H1 (cell line): ENCODE results near the gene CDKN1A. TPM values are rescaled to one million over a fixed set of nuclear protein-coding genes. Genes with fewer than 3 reads are reported as not detected.
A peak's percentile ranks its signal among the peaks of the same experiment; 100 is the strongest.

Experiments
- CTCF ChIA-PET: fragments of 300-600 bp; sonication (Branson Sonifier 250); formaldehyde crosslinking; loops from one replicate; lab custom pipeline; 2021; ENCODE audit not compliant: partially characterized antibody; lab: Charles Lee
- POLR2A ChIA-PET: fragments of 300-600 bp; sonication (Branson Sonifier 250); formaldehyde crosslinking; loops from one replicate; lab custom pipeline; 2021; ENCODE audit warnings: inconsistent platforms; ENCODE audit not compliant: partially characterized antibody; lab: Charles Lee
- DNase-seq, 2 experiments: peaks; one replicate each; pipeline versions ENCODE4 v3.0.0 to v3.0.0-alpha.2; 2010 to 2022; ENCODE audit warnings: low spot score in 2 of 2, low read depth in 1 of 2, mixed read lengths in 1 of 2
- FAIRE-seq: peaks from 2 replicates; lab custom pipeline; 2011; peaks lifted over from hg19 to GRCh38; lab: Jason Lieb, UNC
- H2AFZ ChIP-seq: 2 replicates; pipeline ENCODE4 v1.8.1; 2012; ENCODE audit warnings: low read length, inconsistent platforms
- H2AK5ac ChIP-seq: 2 replicates; pipeline ENCODE4 v1.6.1; 2013; ENCODE audit warnings: low read depth, low read length
- H2BK120ac ChIP-seq: replicated peaks from 2 replicates; pipeline ENCODE3; 2013; ENCODE audit warnings: low read depth, low read length, inconsistent platforms
- H2BK12ac ChIP-seq: 2 replicates; pipeline ENCODE4 v1.6.1; 2013; ENCODE audit warnings: low read depth, low read length
- H2BK15ac ChIP-seq: 2 replicates; pipeline ENCODE4 v1.6.1; 2013; ENCODE audit warnings: low read length
- H2BK20ac ChIP-seq: 2 replicates; pipeline ENCODE4 v1.6.1; 2013; ENCODE audit warnings: low read length
- H2BK5ac ChIP-seq: 2 replicates; pipeline ENCODE4 v1.6.1; 2013; ENCODE audit warnings: low read depth, low read length
- H3K14ac ChIP-seq: 2 replicates; pipeline ENCODE4 v1.6.1; 2013; ENCODE audit warnings: inconsistent platforms; ENCODE audit not compliant: insufficient read length
- H3K18ac ChIP-seq: 2 replicates; pipeline ENCODE4 v1.6.1; 2013; ENCODE audit warnings: low read length; ENCODE audit errors: extremely low read depth
- H3K23ac ChIP-seq: 2 replicates; pipeline ENCODE4 v1.6.1; 2013; ENCODE audit warnings: inconsistent platforms; ENCODE audit not compliant: insufficient read length
- H3K23me2 ChIP-seq: 2 replicates; pipeline ENCODE4 v1.6.1; 2013; ENCODE audit warnings: low read depth, low read length
- H3K27ac ChIP-seq: 2 replicates; pipeline ENCODE4 v1.6.1; 2011; ENCODE audit warnings: low read depth, low read length, inconsistent platforms
- H3K27me3 ChIP-seq, 4 experiments: replicated peaks in 1 of 4; 1 replicate in 1 of 4; 2 replicates in 3 of 4; pipeline versions ENCODE4 v1.6.1 to v1.8.1; 2011 to 2013; ENCODE audit warnings: low read length in 3 of 4, mild to moderate bottlenecking in 3 of 4, inconsistent platforms in 2 of 4, mixed read lengths in 2 of 4, moderate library complexity in 1 of 4; ENCODE audit not compliant: control insufficient read depth in 3 of 4, insufficient read depth in 3 of 4; ENCODE audit errors: extremely low read depth in 1 of 4
- H3K36me3 ChIP-seq, 4 experiments: 2 replicates each; pipeline versions ENCODE4 v1.6.1 to v1.8.1; 2011 to 2013; ENCODE audit warnings: mild to moderate bottlenecking in 4 of 4, low read length in 3 of 4, moderate library complexity in 2 of 4, control low read depth in 1 of 4, inconsistent platforms in 1 of 4; ENCODE audit not compliant: insufficient read depth in 4 of 4, control insufficient read depth in 2 of 4
- H3K4ac ChIP-seq: replicated peaks from 2 replicates; pipeline ENCODE3; 2013; ENCODE audit warnings: low read length, low read depth, mixed read lengths, inconsistent platforms; ENCODE audit not compliant: insufficient read length
- H3K4me1 ChIP-seq, 4 experiments: replicated peaks in 1 of 4; 1 replicate in 1 of 4; 2 replicates in 3 of 4; pipeline versions ENCODE4 v1.6.1 to v1.8.1; 2011 to 2013; ENCODE audit warnings: low read length in 3 of 4, inconsistent platforms in 2 of 4, mixed read lengths in 1 of 4; ENCODE audit not compliant: insufficient read depth in 4 of 4, control insufficient read depth in 3 of 4
- H3K4me2 ChIP-seq, 2 experiments: 2 replicates each; pipeline versions ENCODE4 v1.6.1 to v1.8.1; 2011 to 2013; ENCODE audit warnings: low read depth in 2 of 2, low read length in 2 of 2, control low read depth in 1 of 2, inconsistent platforms in 1 of 2, mild to moderate bottlenecking in 1 of 2; ENCODE audit not compliant: insufficient read depth in 1 of 2
- H3K4me3 ChIP-seq, 4 experiments: fragments of 200-600, 300-600 bp in 1 of 4; sonication (generic), shearing (Covaris generic), sonication (Bioruptor Twin) in 1 of 4; 2 replicates each; pipeline versions ENCODE4 v1.5.1 to v1.8.1; 2011 to 2016; ENCODE audit warnings: low read length in 4 of 4, low read depth in 3 of 4, control low read depth in 2 of 4, inconsistent platforms in 2 of 4, mild to moderate bottlenecking in 2 of 4, mixed read lengths in 1 of 4, moderate library complexity in 1 of 4; ENCODE audit not compliant: insufficient read depth in 2 of 4; ENCODE audit errors: extremely low read depth in 1 of 4
- H3K56ac ChIP-seq: replicated peaks from 2 replicates; pipeline ENCODE3; 2013; ENCODE audit warnings: low read depth, mild to moderate bottlenecking, mixed read lengths, low read length, inconsistent platforms; ENCODE audit not compliant: insufficient read length
- H3K79me1 ChIP-seq: 2 replicates; pipeline ENCODE4 v1.6.1; 2013; ENCODE audit warnings: low read depth, low read length, control low read depth
- H3K79me2 ChIP-seq, 2 experiments: 2 replicates each; pipeline versions ENCODE4 v1.6.1 to v1.8.1; 2012 to 2013; ENCODE audit warnings: low read length in 2 of 2, mild to moderate bottlenecking in 2 of 2, inconsistent platforms in 1 of 2; ENCODE audit not compliant: insufficient read depth in 2 of 2, control insufficient read depth in 1 of 2
- H3K9ac ChIP-seq, 4 experiments: replicated peaks in 1 of 4; 1 replicate in 1 of 4; 2 replicates in 3 of 4; pipeline versions ENCODE4 v1.6.1 to v1.8.1; 2011 to 2013; ENCODE audit warnings: low read depth in 3 of 4, low read length in 3 of 4, control low read depth in 2 of 4, mild to moderate bottlenecking in 2 of 4, moderate library complexity in 2 of 4, inconsistent platforms in 1 of 4; ENCODE audit errors: extremely low read depth in 1 of 4
- H3K9me3 ChIP-seq, 2 experiments: 2 replicates each; pipeline versions ENCODE4 v1.6.1 to v1.8.1; 2012 to 2013; ENCODE audit warnings: mild to moderate bottlenecking in 2 of 2, moderate library complexity in 2 of 2, control low read depth in 1 of 2, inconsistent platforms in 1 of 2, low read depth in 1 of 2, low read length in 1 of 2, mixed read lengths in 1 of 2; ENCODE audit not compliant: insufficient read depth in 2 of 2
- H4K20me1 ChIP-seq, 2 experiments: replicated peaks in 1 of 2; 2 replicates each; pipeline versions ENCODE3 to v1.8.1; 2011 to 2013; ENCODE audit warnings: inconsistent platforms in 2 of 2, low read length in 2 of 2, mild to moderate bottlenecking in 1 of 2; ENCODE audit not compliant: insufficient read depth in 2 of 2, control insufficient read depth in 1 of 2
- H4K5ac ChIP-seq: 2 replicates; pipeline ENCODE4 v1.6.1; 2013; ENCODE audit warnings: low read length, low read depth, mixed read lengths, inconsistent platforms; ENCODE audit not compliant: insufficient read length
- H4K8ac ChIP-seq: 2 replicates; pipeline ENCODE4 v1.8.0; 2013; ENCODE audit warnings: mild to moderate bottlenecking, moderate library complexity, low read length, inconsistent platforms; ENCODE audit not compliant: insufficient read depth; ENCODE audit errors: extremely low read depth
- H4K91ac ChIP-seq: replicated peaks from 2 replicates; pipeline ENCODE3; 2013; ENCODE audit warnings: low read length, mixed read lengths, inconsistent platforms; ENCODE audit not compliant: insufficient read length
- WGBS, 2 experiments: shearing (Covaris generic) in 1 of 2; methylation state at CpG; one replicate each; pipeline versions ENCODE4 v1.1.6 to v1.1.7; 2013 to 2015; ENCODE audit warnings: low lambda C conversion rate in 2 of 2, mixed read lengths in 2 of 2, inconsistent platforms in 1 of 2, low coverage in 1 of 2, missing lambda C conversion rate in 1 of 2; ENCODE audit not compliant: insufficient replicate concordance in 2 of 2, insufficient coverage in 1 of 2, insufficient read length in 1 of 2; ENCODE audit errors: extremely low coverage in 1 of 2, missing lambda C conversion rate in 1 of 2; 5-methylcytosine and 5-hydroxymethylcytosine counted together
- polyA plus RNA-seq, 7 experiments: library from polyadenylated mRNA; depleted of rRNA in 3 of 7; stranded (reverse) in 5 of 7; unstranded in 2 of 7; fragments of >200 nt in 5 of 7; fragments of 200-250 nt in 2 of 7; gene quantifications; 1 replicate in 5 of 7; 2 replicates in 1 of 7; 4 replicates in 1 of 7; pipeline versions ENCODE4 v1.2.1 to v1.2.3, GENCODE V29; 2011 to 2013; ENCODE audit warnings: missing spikeins in 2 of 7, mixed read lengths in 2 of 7
- total RNA-seq: library from RNA; stranded (reverse); fragmentation: NEBNext Ultra II Directional; extraction: Animal tissue kit (Norgen Biotek cat#: 25700); gene quantifications from 2 replicates; pipeline ENCODE4 v1.2.1, GENCODE V29; 2021

The CDKN1A gene
- total and polyA plus RNA-seq, 2 of the 8 experiments (the other 6 are each of a cell fraction or from before 2014, with no cell fraction given), result 15.2 to 36.0 TPM

- Histone ChIP-seq H3K23ac (no peak overlapping the region), H2BK5ac (no peak overlapping the region), H3K9ac (no peak overlapping the region), H3K79me1 (no peaks in the 10 kb centered on the region), H3K18ac (no peak overlapping the region), H3K36me3 (no peaks in the 10 kb centered on the region), H4K91ac (no peak overlapping the region), H3K14ac (no peak overlapping the region), H3K23me2 (peaks cover 7% of the 10 kb centered on the region; the same call in 1 of the 2 replicates), H3K4me2 (no peak overlapping the region), H2BK20ac (no peak overlapping the region), H4K20me1 (peaks cover 0 to 2% of the 10 kb centered on the region in 2 experiments), H3K9me3 (no peaks in the 10 kb centered on the region), H3K4ac (no peak overlapping the region), H4K8ac (no peak overlapping the region), H2AK5ac (no peak overlapping the region), H2BK120ac (no peak overlapping the region), H3K27me3 (peaks cover 0 to 4% (median 0%) of the 10 kb centered on the region in 4 experiments; a peak in 2 of 7 replicates), H3K56ac (no peak overlapping the region), H4K5ac (no peak overlapping the region), H3K4me1 (peaks cover 5 to 8% (median 6%) of the 10 kb centered on the region in 4 experiments; a peak in 6 of 7 replicates), H2BK15ac (no peak overlapping the region), H2BK12ac (peak overlapping the region; percentile 68; the same call in 1 of the 2 replicates), H3K79me2 (no peaks in the 10 kb centered on the region), H3K27ac (no peak overlapping the region), H2AFZ (no peak overlapping the region), H3K4me3 (no peak overlapping the region)
- POLR2A ChIA-PET, result interaction anchor here (1.0 kb wide), 1 partner anchor 49 kb away, joined by 3 read pairs; no protein-coding TSS in a partner anchor
- DNase-seq, result no peak
- FAIRE-seq, result no peak
- WGBS, 2 experiments, result 86% methylated on average over 5 of the region's 5 CpGs; no CpG with 5 or more reads in 1 of the 2 experiments
- CTCF ChIA-PET, result interaction anchor here (0.8 to 4.0 kb wide), 4 partner anchors 13 to 103 kb away, joined by 3 to 11 read pairs (median 4); partner anchors contain the start of gene CDKN1A
Measured at GRCh38 chr6:36656441-36656840, 22.1 kb upstream of the CDKN1A start.
